DND-41 (cell line): ENCODE results near the gene KNTC1.

Experiments used
- ATAC-seq: fragments of 200-7000 bp; cut with Tn5 transposase; 3 replicates; pipeline ENCODE4 v1.9.1; 2021; ENCODE audit warnings: low read depth; ENCODE audit not compliant: insufficient read depth
- DNase-seq: peaks from one replicate; pipeline ENCODE4 v3.0.0-alpha.2; 2020
- H2AFZ ChIP-seq: 2 replicates; pipeline ENCODE4 v1.6.0; 2012; ENCODE audit warnings: low read depth, low read length
- H3K27ac ChIP-seq: 2 replicates; pipeline ENCODE4 v1.5.1; 2012; ENCODE audit warnings: low read length, inconsistent platforms
- H3K27me3 ChIP-seq: fragments of 200-600 bp; sonication (generic); 2 replicates; pipeline ENCODE4 v1.6.0; 2012; ENCODE audit warnings: low read length, mild to moderate bottlenecking, inconsistent platforms; ENCODE audit not compliant: insufficient read depth, poor library complexity
- H3K36me3 ChIP-seq: 2 replicates; pipeline ENCODE4 v1.5.1; 2012; ENCODE audit warnings: low read length, inconsistent platforms; ENCODE audit not compliant: insufficient read depth
- H3K4me1 ChIP-seq: 2 replicates; pipeline ENCODE4 v1.5.1; 2012; ENCODE audit warnings: mild to moderate bottlenecking, low read length; ENCODE audit not compliant: insufficient read depth
- H3K4me2 ChIP-seq: 2 replicates; pipeline ENCODE4 v1.6.0; 2012; ENCODE audit warnings: mild to moderate bottlenecking, moderate library complexity, low read length, inconsistent platforms; ENCODE audit not compliant: insufficient read depth
- H3K4me3 ChIP-seq, 2 experiments: fragments of 200-600 bp in 1 of 2; shearing (Covaris generic) in 1 of 2; 2 replicates each; pipeline ENCODE4 v1.5.1; 2012 to 2016; ENCODE audit warnings: inconsistent platforms in 2 of 2, low read length in 2 of 2, mild to moderate bottlenecking in 2 of 2, low read depth in 1 of 2, moderate library complexity in 1 of 2
- H3K79me2 ChIP-seq: 2 replicates; pipeline ENCODE4 v1.6.0; 2012; ENCODE audit warnings: low read length, inconsistent platforms; ENCODE audit not compliant: insufficient read depth
- H3K9ac ChIP-seq: 2 replicates; pipeline ENCODE4 v1.6.0; 2012; ENCODE audit warnings: low read depth, mild to moderate bottlenecking, inconsistent platforms, low read length, moderate library complexity
- H3K9me3 ChIP-seq: 2 replicates; pipeline ENCODE4 v1.5.1; 2012; ENCODE audit warnings: low read length, moderate library complexity, mild to moderate bottlenecking, inconsistent platforms; ENCODE audit not compliant: insufficient read depth, severe bottlenecking
- H4K20me1 ChIP-seq: 2 replicates; pipeline ENCODE4 v1.6.0; 2012; ENCODE audit warnings: low read length; ENCODE audit not compliant: insufficient read depth
- CTCF ChIP-seq: IDR thresholded peaks from 2 replicates; pipeline ENCODE4 v1.5.1; 2012; ENCODE audit warnings: borderline replicate concordance, low read length, moderate library complexity, mild to moderate bottlenecking; ENCODE audit not compliant: poor library complexity, severe bottlenecking; ENCODE audit errors: extremely low read depth
- EZH2 ChIP-seq: IDR thresholded peaks from 3 replicates; pipeline ENCODE4 v1.6.1; 2012; ENCODE audit warnings: borderline replicate concordance, low read depth, mild to moderate bottlenecking, moderate library complexity, low read length, inconsistent platforms; ENCODE audit not compliant: severe bottlenecking

Gene KNTC1

GRCh38 chr12:122523280-122523679 is 3.8 kb upstream of the KNTC1 start:
- TF ChIP-seq EZH2, result no peak
- TF ChIP-seq CTCF, result no peak
- peak overlapping the region in 1 of 2 experiments; percentile 27; a peak in 1 of 4 replicates for H3K4me3 ChIP-seq
- H3K27ac ChIP-seq, result no peak overlapping the region
- DNase-seq (no peak), ATAC-seq (no peak)
- peaks cover 96% of the 10 kb centered on the region for H3K79me2 ChIP-seq
- peaks cover 49% of the 10 kb centered on the region for H3K4me1 ChIP-seq
- H2AFZ ChIP-seq, result no peak overlapping the region
- H4K20me1 ChIP-seq, result peaks cover 61% of the 10 kb centered on the region
- H3K36me3 ChIP-seq, result peaks cover 72% of the 10 kb centered on the region
- no peaks in the 10 kb centered on the region for H3K9me3 ChIP-seq
- peak overlapping the region; percentile 77; the same call in 1 of the 2 replicates for H3K4me2 ChIP-seq
- no peaks in the 10 kb centered on the region for H3K27me3 ChIP-seq
- 0 out of 2 replicates have a peak overlapping the region, but pooled peaks have one; percentile 76 for H3K9ac ChIP-seq

GRCh38 chr12:122523846-122524718 is 3.0 kb upstream of the KNTC1 start:
- Histone ChIP-seq H3K36me3 (peaks cover 72% of the 10 kb centered on the region), H3K4me3 (peak overlapping the region; percentile 3 to 61; a peak in 2 of 4 replicates), H3K4me2 (peak overlapping the region; percentile 77), H3K27ac (peak overlapping the region; percentile 21; the same call in 1 of the 2 replicates), H2AFZ (no peak overlapping the region), H3K27me3 (no peaks in the 10 kb centered on the region), H3K79me2 (peaks cover 96% of the 10 kb centered on the region), H3K9me3 (no peaks in the 10 kb centered on the region), H3K4me1 (peaks cover 57% of the 10 kb centered on the region), H4K20me1 (peaks cover 55% of the 10 kb centered on the region), H3K9ac (peak overlapping the region; percentile 76)
- TF ChIP-seq EZH2 (no peak), CTCF (no peak)
- no peak for ATAC-seq
- DNase-seq, result no peak

GRCh38 chr12:122527478-122527944 is 462 bp downstream of the KNTC1 start:
- DNase-seq, result peak; percentile 62
- H2AFZ ChIP-seq, result peak overlapping the region; percentile 95
- no peaks in the 10 kb centered on the region for H3K27me3 ChIP-seq
- peaks cover 94% of the 10 kb centered on the region for H3K79me2 ChIP-seq
- H4K20me1 ChIP-seq, result peaks cover 27% of the 10 kb centered on the region
- H3K9me3 ChIP-seq, result no peaks in the 10 kb centered on the region
- H3K4me3 ChIP-seq, result peak overlapping the region; percentile 71 to 81
- peak overlapping the region; percentile 97 for H3K27ac ChIP-seq
- H3K4me1 ChIP-seq, result peaks cover 54% of the 10 kb centered on the region
- peak overlapping the region; percentile 67 for H3K4me2 ChIP-seq
- peak; percentile 15; the same call in 1 of the 3 replicates for ATAC-seq
- TF ChIP-seq EZH2 (no peak), CTCF (no peak)
- H3K36me3 ChIP-seq, result peaks cover 66% of the 10 kb centered on the region
- H3K9ac ChIP-seq, result peak overlapping the region; percentile 76
